ENCODE results near the gene F2RL1. TPM values are rescaled to one million over a fixed set of nuclear protein-coding genes. Genes with fewer than 3 reads are reported as not detected.

F2RL1 gene
- total RNA-seq, 2 donors from 2014 or later = 17.5 to 20.2 TPM

DNA sequence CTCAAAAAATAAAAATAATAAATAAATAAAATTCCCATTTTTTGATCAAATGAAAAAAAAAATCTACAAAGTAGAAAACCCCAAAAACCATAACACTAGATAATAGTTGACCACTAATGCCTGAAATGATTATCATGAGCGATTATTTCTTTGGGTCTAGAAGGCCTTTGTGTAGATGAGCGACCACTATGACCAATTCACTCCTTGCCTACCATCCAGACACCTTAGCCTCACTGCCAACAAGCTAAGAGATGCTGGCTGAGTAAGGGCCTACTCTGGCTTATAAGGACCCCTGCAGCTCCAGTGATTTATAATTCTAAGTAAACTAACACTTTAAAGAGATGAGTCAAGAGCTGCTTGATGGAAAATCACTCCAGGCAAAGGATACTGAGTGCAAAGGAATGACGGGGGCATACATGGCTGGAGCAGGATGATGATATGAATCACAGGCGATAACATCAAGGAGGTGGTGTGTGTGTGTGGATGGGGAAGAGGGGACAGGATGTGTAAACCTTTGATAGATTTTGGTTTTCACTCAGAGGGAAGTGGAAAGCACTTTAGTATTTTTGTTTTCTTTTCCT is 4.8 kb upstream of the F2RL1 start:
- intact Hi-C loops (cut with DNase I) = no loop called here
- H3K4me1 ChIP-seq = peaks cover 3% of the 10 kb centered on the region
- H3K36me3 ChIP-seq (replicated peaks in 1 of 2; ENCODE audit: insufficient read depth in 1 of 2, low read depth in 2 of 2) = no peaks in the 10 kb centered on the region
- ATAC-seq (no peak), DNase-seq (no peak)
- TF ChIP-seq, protein P1, sequence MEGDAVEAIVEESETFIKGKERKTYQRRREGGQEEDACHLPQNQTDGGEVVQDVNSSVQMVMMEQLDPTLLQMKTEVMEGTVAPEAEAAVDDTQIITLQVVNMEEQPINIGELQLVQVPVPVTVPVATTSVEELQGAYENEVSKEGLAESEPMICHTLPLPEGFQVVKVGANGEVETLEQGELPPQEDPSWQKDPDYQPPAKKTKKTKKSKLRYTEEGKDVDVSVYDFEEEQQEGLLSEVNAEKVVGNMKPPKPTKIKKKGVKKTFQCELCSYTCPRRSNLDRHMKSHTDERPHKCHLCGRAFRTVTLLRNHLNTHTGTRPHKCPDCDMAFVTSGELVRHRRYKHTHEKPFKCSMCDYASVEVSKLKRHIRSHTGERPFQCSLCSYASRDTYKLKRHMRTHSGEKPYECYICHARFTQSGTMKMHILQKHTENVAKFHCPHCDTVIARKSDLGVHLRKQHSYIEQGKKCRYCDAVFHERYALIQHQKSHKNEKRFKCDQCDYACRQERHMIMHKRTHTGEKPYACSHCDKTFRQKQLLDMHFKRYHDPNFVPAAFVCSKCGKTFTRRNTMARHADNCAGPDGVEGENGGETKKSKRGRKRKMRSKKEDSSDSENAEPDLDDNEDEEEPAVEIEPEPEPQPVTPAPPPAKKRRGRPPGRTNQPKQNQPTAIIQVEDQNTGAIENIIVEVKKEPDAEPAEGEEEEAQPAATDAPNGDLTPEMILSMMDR (IDR thresholded peaks at IDR 0.05) = no peak
- no peak for TF ChIP-seq POLR2A (IDR thresholded peaks at IDR 0.05)
- no peak overlapping the region for H3K27ac ChIP-seq
- no peaks in the 10 kb centered on the region for H3K27me3 ChIP-seq
- H3K9me3 ChIP-seq = no peaks in the 10 kb centered on the region
- WGBS, 2 donors = 87 to 93% methylated on average over 4 of the region's 4 CpGs
- no peak overlapping the region for H3K4me3 ChIP-seq

DNA sequence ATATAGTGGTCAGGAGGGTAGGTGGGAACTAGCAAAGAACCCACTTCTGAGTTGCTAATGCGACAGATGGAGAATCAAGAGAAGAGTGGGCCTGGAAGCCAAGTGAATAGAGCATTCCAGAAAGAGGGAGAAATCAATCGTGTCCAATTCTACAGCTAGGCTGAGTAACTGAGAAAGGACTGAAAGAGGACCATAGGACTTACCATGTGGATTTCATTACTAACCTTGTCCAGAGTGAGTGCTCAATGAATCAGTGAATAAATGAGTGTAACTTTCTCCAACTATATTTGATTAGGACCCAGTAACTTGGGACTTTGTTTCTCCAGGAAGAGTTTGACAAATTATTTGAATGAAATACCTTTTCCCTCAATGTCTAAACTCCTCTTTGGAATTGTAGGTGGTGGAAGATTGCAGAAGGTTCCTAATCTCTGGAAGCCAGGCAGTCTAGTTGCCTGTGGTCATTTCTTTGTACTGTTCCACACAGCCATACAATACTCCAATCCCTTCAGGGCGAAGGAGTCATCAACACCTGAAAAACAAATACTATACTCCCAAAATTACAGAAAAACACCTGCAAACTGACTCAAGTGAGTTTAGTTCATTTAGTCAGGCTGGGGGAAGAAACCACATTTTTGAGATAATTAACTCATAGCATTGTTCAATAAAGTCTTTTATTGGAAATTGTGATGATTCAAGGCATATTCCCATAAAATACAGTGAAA is 2.6 kb upstream of the F2RL1 start:
- Histone ChIP-seq H3K4me3 (no peak overlapping the region), H3K27me3 (no peaks in the 10 kb centered on the region), H3K4me1 (peaks cover 9% of the 10 kb centered on the region), H3K27ac (no peak overlapping the region), H3K9me3 (no peaks in the 10 kb centered on the region), H3K36me3 (replicated peaks in 1 of 2; ENCODE audit: insufficient read depth in 1 of 2, low read depth in 2 of 2) (no peaks in the 10 kb centered on the region)
- 80 to 83% methylated on average over 3 of the region's 3 CpGs for WGBS, 2 donors
- TF ChIP-seq, protein P1 (IDR thresholded peaks at IDR 0.05) = no peak
- no peak for TF ChIP-seq POLR2A (IDR thresholded peaks at IDR 0.05)
- no peak for ATAC-seq
- intact Hi-C loops (cut with DNase I) = no loop called here
- DNase-seq = no peak

DNA sequence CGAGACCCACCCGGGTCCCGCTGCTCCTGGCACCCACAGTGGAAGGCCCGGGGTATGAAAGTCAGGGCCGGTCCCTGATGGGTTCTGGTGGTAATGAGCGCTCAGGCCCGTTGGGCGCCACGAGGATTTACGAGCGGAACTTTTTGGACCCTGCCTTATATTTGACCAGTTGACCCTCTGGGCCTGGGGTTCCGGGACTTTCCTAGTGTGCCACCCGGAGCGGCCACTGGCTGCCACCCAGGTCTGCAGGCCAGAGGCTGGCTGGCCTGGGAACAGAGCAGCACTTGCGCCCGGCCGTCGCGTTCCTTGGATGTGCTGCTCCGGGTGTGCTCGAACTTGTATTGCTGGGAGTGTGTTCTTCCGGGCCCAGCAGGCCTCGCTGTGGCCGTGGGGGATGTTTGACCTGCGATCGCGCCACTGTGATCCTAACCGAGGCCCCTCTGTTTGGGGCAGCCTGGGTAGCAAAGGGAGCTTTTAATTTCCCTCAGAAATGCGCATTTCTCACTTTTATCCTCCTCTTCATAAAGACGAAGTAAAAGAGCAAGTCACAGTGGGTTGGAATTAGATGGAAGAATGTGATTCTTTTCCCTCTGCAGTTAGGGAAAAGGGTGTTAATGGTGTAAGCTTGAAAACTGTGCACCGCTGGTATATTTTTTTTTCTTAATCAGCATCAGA is 1.2 kb downstream of the F2RL1 start:
- TF ChIP-seq POLR2A (IDR thresholded peaks at IDR 0.05) = peak in 2 of 3 donors; percentile 32 to 44
- TF ChIP-seq, protein P1 (IDR thresholded peaks at IDR 0.05) = no peak
- Histone ChIP-seq H3K9me3 (no peaks in the 10 kb centered on the region), H3K27me3 (no peaks in the 10 kb centered on the region), H3K4me1 (peaks cover 16% of the 10 kb centered on the region), H3K4me3 (peak overlapping the region; percentile 60 to 88), H3K36me3 (replicated peaks in 1 of 2; ENCODE audit: insufficient read depth in 1 of 2, low read depth in 2 of 2) (no peaks in the 10 kb centered on the region), H3K27ac (peak overlapping the region; percentile 89 to 94 (median 91))
- WGBS, 2 donors = 20 to 40% methylated on average over 17 to 31 of the region's 31 CpGs
- DNase-seq (peak; percentile 43 to 58 (median 50)), ATAC-seq (peak; percentile 25)
- intact Hi-C loops (cut with DNase I) = no loop called here

DNA sequence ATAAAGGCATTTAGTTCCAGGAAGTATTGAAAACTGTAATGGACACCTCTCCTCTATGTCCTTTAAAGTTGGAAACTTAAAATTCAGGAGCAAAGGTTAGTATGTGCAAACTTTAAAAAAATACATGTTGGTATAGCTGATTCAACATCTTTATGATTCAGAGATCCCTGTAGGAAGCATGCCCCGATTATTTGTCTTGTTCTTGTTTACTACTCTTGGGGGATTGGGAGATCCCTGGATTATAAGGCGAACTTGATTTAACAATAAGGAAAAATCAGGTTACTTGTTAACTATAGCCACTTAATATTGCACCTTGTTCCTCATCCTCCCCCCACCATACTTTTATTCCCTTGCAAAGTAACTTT is 1.7 kb downstream of the F2RL1 start:
- Histone ChIP-seq H3K9me3 (no peaks in the 10 kb centered on the region), H3K36me3 (replicated peaks in 1 of 2; ENCODE audit: insufficient read depth in 1 of 2, low read depth in 2 of 2) (no peaks in the 10 kb centered on the region), H3K4me3 (no peak overlapping the region), H3K27ac (peak overlapping the region; percentile 89 to 94 (median 91)), H3K4me1 (peaks cover 16% of the 10 kb centered on the region), H3K27me3 (no peaks in the 10 kb centered on the region)
- no peak for TF ChIP-seq POLR2A (IDR thresholded peaks at IDR 0.05)
- TF ChIP-seq, protein P1 (IDR thresholded peaks at IDR 0.05) = no peak
- WGBS, 2 donors = 38 to 39% methylated on average over 2 of the region's 2 CpGs
- intact Hi-C loops (cut with DNase I) = no loop called here
- DNase-seq (no peak), ATAC-seq (no peak)
